Measurements from ENCODE around the gene GCH1.
"Not testable (repeated sequence)": the region's sequence is repeated elsewhere in the genome, so short reads cannot be mapped to it uniquely, and the experiment has no call there.

DNA sequence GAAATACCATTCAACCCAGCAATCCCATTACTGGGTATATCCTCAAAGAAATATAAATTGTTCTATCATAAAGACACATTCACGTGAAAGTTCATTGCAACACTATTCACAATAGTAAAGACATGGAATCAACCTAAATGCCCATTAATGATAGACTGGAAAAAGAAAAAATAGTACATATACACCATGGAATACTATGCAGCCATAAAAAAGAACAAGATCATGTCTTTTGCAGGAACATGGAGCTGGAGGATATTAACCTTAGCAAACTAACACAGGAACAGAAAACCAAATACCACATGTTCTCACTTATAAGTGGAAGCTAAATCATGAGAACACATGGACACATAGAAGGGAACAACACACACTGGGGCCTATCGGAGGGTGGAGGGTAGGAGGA, 101.1 kb downstream of the GCH1 start:
- TF ChIP-seq CTCF, POLR2A (IDR thresholded peaks at IDR 0.05): not testable (repeated sequence)
